Left colon (tissue), 2 donors: ENCODE measurements around the gene CAV1. TPM values are rescaled to one million over a fixed set of nuclear protein-coding genes. Genes with fewer than 3 reads are reported as not detected.

ENCODE experiments used
- ATAC-seq: fragments of 200-7000 bp; cut with Tn5 transposase; one replicate; pipeline ENCODE4 v1.9.1; 2020; ENCODE audit warnings: mild to moderate bottlenecking, moderate library complexity
- DNase-seq, 2 donors: peaks; one replicate each; pipeline ENCODE4 v3.0.0-alpha.2; 2020
- intact Hi-C, 2 donors: fragments of 100-400 bp; cut with DNase I in 1 of 2; cut with micrococcal nuclease in 1 of 2; formaldehyde crosslinking; loops; one replicate each; pipeline versions ENCODE4 v1.11.2 to v1.14.0; 2022; cut with DNase I, micrococcal nuclease
- total RNA-seq, 2 donors: library from RNA; stranded (reverse); fragmentation: NEBNext Ultra II Directional; extraction: Animal tissue kit (Norgen Biotek cat#: 25700); gene quantifications; one replicate each; pipeline ENCODE4 v1.2.1, GENCODE V29; 2021
- donor health status: DM: no; HTN: no; CAD: no.
- donor health status: DM: yes; HTN: yes; CAD: no.

Gene CAV1
- total RNA-seq, 2 donors from 2014 or later, result 15.7 to 74.1 TPM

DNA sequence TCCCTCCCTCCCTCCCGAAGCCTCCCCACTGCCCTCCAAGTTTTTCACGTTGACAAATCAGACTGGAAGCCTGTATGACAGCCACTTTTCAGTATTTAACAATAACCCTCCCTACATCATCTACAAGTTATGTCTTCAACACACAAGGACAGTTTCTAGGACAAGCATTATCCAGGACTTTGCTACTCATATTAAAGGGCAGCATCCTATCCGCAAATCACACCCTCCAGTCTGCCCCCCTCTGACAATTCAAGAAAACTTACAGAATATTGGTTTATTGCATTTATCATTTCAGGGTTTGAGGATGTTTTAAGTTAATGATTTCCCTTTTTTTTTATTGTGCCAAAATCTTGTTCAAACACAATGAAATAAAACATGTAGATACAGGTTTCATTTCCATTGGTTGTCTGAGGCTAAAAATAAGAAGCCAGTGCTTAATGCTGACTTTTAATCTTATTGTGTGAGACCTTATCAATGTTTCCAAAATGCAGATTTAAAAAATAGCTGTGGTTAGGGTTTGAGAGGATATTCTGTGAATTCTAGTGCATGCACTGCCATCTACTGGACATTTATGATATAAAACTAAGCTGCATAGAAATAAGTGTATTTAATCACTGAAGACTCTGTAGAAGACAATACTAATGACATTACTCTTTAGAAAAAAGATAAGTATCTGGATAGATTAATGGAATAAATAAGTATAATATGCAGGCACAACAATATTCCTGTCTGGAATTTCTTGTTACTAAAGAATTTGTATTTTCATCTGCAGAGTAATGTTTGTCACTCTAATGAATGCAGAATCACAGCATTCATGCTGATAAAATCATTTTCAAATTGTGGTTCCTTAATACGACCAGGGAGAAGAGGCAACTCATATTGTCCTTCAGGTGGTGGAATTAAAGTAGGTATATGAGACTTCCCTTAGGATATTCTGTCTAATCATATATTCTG, 64.1 kb downstream of the CAV1 start:
- DNase-seq (no peak), ATAC-seq (peak; percentile 23)

DNA sequence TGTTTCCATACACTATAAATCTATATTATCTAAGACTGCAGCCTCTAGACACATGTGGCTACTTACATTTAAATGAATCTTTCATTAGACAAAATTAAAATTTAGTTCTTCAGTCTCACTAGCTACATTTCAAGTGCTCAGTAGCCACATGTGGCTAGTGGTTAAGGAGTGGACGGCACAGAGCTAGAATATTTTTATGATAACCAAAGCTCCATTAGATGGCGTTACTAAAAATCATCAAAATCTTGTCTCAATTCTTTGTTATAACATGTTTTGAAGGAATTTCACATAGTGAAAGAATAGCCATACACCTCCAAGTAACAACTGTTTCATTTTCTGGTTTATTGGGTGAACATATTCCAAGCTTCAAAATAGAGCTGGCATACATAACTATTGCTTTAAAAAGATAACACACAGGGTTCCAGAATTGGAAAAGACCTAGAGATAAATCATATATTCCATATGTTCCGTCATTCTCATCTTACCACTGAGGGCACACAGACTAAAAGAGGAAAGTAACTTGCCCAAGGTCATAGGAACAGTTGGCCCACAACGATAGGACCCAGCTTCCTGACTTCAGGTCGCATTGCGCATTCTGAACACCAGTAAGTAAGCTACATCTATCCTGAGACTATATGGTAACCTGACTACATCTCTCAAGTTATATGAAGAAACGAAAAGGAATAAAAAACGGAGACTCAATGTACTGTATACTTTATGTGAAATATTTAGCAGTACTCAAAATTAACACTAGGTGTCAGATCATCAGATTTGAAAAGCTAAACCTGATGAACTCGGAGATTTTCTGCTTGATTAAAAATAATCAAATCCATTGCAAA, 66.6 kb downstream of the CAV1 start:
- ATAC-seq, result peak; percentile 31
- no peak for DNase-seq
- intact Hi-C loops, result loop anchor here (2.0 to 10.0 kb wide), 5 partner anchors 76 to 417 kb away; no protein-coding TSS in a partner anchor

More for the DNA sequence above, 64.1 kb downstream of the CAV1 start:
- intact Hi-C loops, result loop anchor here in 1 of 2 donors (5.0 to 10.0 kb wide), 2 partner anchors 64 to 417 kb away; partner anchors contain the start of gene CAV1

DNA sequence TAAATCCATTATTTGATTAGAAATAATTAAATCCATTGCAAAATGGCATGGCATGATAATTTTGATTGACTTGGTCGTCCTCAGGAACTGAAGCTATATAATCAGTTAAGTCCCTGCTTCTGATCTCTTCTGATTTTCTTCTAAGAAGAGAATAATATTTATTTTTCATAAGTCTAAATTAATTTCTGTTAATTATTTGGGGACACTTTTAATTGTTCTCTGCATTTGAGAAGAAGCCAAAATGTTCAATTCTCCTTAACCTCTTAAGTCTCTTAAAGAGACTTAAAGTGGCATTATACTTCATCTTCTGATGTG, 67.2 kb downstream of the CAV1 start:
- no peak for ATAC-seq
- intact Hi-C loops, result loop anchor here (5.0 to 10.0 kb wide), 4 partner anchors 75 to 417 kb away; no protein-coding TSS in a partner anchor
- DNase-seq, result no peak

DNA sequence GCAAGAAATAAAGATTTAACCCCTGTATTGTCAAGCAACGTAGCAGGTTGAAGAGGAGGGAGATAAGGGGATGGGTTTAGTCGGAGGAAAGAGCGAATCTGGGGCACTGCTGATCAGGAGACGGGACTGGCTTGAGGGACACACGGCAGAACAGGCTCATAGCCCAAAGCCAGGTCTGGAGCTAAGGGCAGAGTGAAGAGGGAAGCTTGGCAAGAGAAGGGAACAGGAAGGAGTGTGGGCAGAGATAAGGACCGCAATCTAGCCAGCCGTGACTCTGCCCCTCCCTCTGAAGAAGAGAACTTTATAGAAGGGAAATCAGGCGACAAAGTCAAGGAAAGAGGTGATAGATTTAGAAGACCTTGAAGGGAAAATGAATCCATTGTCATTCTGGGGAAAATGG, 67.6 kb downstream of the CAV1 start:
- DNase-seq (peak; percentile 40 to 63), ATAC-seq (peak; percentile 93)
- intact Hi-C loops, result loop anchor here (5.0 to 10.0 kb wide), 4 partner anchors 75 to 418 kb away; no protein-coding TSS in a partner anchor

DNA sequence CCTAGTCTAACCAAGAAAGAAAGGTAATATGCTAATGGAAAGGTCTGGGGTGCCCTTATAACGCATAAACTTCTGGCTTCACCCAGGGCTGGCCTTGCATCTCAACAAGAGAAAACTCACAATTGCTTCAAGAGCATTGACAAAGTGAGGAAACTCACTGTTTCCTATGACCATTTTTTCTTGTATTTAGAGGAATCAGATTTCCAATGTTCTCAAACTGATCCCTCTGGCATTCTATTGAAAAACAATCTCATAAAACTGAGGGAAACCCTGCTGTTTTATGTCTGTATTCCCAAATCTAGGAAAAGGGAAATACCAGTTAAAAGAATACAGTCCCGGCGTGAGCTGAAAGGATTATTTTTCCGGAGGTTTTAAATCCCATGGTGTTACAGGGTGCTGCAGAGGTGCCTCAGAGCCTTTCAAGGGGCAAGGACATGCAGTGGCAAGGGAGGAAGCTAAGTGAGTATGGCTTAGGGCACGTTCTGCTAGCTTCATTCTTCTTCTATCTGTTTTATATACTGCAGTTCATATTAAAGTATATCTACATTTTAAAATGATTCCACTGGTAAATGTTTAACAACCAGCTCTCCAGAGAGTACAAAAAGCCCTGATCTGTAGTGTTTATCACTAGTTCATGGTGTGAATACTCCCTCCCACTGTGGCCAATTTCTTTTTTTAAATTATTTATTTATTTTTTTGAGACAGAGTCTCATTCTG, 68.7 kb downstream of the CAV1 start:
- peak; percentile 68 for ATAC-seq
- no peak for DNase-seq
- intact Hi-C loops, result loop anchor here (5.0 to 10.0 kb wide), 4 partner anchors 74 to 419 kb away; no protein-coding TSS in a partner anchor

DNA sequence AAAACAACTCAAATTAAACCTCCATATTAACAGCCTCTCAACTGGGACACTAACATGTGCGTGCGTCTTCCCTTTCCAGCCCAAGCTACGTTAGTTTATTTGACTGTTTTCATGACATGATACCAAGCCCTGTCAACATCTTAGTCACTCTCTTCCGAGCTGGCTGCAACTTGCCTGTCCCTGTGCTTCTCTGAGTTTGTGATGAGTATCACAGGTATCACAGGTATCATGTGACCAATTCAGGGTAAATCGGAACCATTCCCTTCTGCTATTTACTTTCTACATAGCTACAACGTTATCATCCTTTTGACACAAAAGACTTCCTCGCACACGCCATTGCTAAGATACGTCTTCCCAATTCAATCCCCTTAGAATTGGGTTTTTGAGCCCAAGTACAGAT, 70.2 kb downstream of the CAV1 start:
- DNase-seq (no peak), ATAC-seq (no peak)
- intact Hi-C loops, result loop anchor here in 1 of 2 donors (10.0 kb wide), 2 partner anchors 210 to 420 kb away; no protein-coding TSS in a partner anchor

DNA sequence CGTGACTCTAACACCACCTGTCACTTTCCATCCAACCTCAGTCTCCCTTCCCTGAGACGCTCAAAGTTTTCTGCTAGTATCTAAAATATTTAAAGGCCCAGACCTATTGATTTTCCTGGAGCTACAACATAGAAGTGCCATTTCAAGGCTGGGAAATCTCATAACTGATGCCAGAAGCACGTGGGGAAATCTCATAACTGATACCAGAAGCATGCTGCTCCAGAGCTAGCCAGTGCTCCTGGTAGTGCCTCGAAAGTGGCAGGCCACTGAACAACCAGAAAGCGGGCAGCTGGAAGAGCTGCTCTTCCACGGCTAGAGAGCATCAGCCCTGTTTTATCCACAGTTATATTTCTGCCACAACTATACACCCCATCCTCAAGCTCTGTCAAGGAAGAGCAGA, 72.5 kb downstream of the CAV1 start:
- DNase-seq (no peak), ATAC-seq (no peak)
- intact Hi-C loops, result loop anchor here in 1 of 2 donors (10.0 kb wide), 2 partner anchors 207 to 423 kb away; no protein-coding TSS in a partner anchor

DNA sequence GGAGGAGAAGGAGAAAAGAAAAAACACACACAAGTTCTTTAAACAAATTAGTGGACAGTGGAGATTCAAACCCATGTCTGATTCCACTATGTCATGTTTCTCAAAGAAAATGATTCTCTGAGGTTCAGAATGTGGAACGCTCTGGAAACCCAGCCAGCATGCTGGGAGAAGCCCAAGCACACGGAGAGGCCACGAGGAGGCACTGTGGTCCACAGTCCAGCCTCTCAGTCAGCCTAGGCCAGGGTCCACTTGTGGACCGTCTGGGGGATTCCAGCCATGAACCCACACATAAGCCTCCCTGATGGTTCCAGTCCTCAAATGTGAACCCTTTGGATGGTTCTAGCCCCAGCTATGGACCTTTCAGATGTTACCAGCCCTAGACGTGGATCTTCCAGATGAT, 73.4 kb downstream of the CAV1 start:
- DNase-seq (no peak), ATAC-seq (no peak)
- intact Hi-C loops, result loop anchor here in 1 of 2 donors (10.0 kb wide), 2 partner anchors 207 to 423 kb away; no protein-coding TSS in a partner anchor

DNA sequence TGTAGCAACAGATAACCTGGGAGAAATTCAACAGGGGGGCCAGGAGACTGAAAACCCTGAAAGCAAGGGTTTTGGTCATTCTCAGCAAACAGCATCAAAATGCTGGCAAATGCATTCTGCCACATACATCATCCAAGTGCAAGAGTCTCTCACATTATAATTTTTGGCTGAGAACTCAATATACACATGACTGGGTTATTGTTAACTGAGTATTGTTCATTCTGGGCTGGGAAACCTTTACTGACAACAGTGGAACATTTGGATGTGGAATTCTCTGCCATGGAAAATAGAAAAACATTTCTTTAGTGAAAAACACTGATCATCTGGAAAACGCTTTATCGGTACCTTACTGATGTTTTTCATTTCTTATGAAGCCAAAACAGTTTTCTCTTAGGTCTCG, 74.0 kb downstream of the CAV1 start:
- no peak for DNase-seq
- intact Hi-C loops, result loop anchor here in 1 of 2 donors (10.0 kb wide), 2 partner anchors 206 to 424 kb away; no protein-coding TSS in a partner anchor
- ATAC-seq, result no peak

DNA sequence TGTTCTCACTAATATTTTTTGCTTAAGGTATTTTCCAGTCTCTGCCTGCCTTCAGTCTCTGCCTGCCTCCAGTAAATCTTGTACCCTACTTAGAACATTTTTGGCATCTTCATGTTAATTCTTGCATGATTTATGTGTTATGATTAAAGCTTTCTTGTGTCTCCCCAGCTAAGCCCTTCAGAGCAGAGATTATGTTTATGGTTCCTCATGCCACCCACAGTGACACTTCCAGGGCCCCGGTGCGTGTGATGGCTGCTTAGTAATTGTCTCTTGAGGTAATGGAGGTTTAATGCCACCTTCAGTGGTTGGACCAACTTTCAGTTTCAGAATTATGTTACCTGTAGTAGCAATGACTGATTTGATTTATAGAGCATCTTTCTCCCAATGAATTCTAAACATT, 76.6 kb downstream of the CAV1 start:
- DNase-seq (no peak), ATAC-seq (no peak)
- intact Hi-C loops, result no loop called here

DNA sequence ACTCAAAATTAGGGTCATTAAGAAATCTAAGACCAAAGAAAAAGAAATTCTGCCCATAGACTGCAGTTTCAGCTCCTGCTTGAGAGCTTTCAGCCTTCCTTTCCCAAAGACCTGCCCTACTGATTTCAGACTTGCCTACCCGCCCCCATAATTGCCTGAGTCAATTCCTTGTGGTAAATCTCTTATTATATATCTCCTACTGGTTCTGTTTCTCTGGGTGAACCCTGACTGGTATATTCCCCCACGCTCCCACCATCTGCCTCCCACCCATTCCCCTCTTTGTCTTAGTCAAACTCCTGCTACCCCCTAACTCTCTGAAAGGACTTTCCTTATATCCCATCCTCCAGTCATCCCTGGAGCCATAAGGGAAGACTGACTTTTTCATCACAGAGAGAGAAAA, 82.5 kb downstream of the CAV1 start:
- ATAC-seq (no peak), DNase-seq (no peak)
- intact Hi-C loops, result no loop called here

DNA sequence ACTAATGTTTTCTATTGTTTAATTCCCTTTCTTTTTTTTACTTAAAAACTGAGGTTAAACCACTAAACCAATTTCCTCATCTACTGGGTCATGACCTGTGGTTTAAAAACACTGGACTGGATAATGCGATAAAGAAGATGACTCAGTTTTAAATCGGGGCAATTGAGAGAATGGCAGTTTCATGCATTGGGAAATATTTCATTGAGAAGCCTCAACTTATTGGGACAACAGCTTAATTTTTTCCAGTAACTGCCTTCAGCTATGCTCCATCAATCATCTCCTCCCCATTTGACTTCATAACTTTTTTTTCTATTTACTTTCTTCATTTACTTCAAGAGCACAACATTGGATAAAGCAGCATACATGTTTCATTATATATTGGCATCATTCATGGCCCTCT, 85.4 kb downstream of the CAV1 start:
- ATAC-seq, result no peak
- intact Hi-C loops, result no loop called here
- DNase-seq, result no peak

DNA sequence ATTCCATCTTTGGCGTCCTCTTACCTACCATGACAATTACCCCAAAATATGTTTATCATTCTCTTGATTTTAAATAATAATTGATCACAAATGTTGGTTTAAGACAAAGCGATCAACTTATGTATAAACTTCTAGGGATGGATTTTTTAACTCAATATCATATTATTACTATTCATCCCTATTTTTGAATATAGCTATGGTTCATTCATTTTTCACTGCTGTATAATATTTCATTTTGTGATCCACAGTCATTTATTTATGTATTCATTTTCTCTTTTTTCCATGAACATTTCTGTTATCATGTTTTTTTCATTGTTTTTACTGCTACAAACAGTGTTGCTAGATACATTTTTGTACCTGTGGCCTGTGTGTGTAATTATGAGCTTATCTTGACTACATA, 85.9 kb downstream of the CAV1 start:
- DNase-seq (no peak), ATAC-seq (no peak)
- intact Hi-C loops, result no loop called here

Other genes starting within 250 kb of the CAV1 start
- gene CAV2, start 25.3 kb upstream of the CAV1 start, total RNA-seq, result 10 to 100 TPM in 1 of 2 donors, 1 to 10 TPM in 1; 8.9 to 16.1 TPM
- gene MET, start 147.2 kb downstream of the CAV1 start, total RNA-seq, result 10 to 100 TPM; 41.2 TPM